T-helper 1 cell treated with Interleukin-12 subunit alpha and Interleukin-12 subunit beta and Interleukin-4 antibody, amounts not matched to agents 30 μg/mL and 1 μg/mL, for 36 hours (primary cell): ENCODE measurements around the gene EHBP1.

Experiments used
- H3K27ac Mint-ChIP-seq: one replicate; pipeline ENCODE4 v1.8.0; 2021; ENCODE audit warnings: mild to moderate bottlenecking, mixed read lengths
- H3K27me3 Mint-ChIP-seq: one replicate; pipeline ENCODE4 v1.8.0; 2021; ENCODE audit warnings: low read depth, mixed read lengths
- H3K36me3 Mint-ChIP-seq: one replicate; pipeline ENCODE4 v1.8.0; 2021; ENCODE audit warnings: low read depth, mixed read lengths
- H3K4me1 Mint-ChIP-seq: one replicate; pipeline ENCODE4 v1.8.0; 2021; ENCODE audit warnings: low read depth, mixed read lengths
- H3K4me3 Mint-ChIP-seq: one replicate; pipeline ENCODE4 v1.8.0; 2021; ENCODE audit warnings: mild to moderate bottlenecking, moderate library complexity, mixed read lengths
- H3K9me3 Mint-ChIP-seq: one replicate; pipeline ENCODE4 v1.8.0; 2021; ENCODE audit warnings: mixed read lengths

EHBP1 gene

GRCh38 chr2:62795341-62795740 lies 89.8 kb downstream of the EHBP1 start:
- Mint-ChIP-seq H3K36me3 (no peaks in the 10 kb centered on the region), H3K27ac (no peak overlapping the region), H3K9me3 (no peaks in the 10 kb centered on the region), H3K27me3 (no peaks in the 10 kb centered on the region), H3K4me3 (no peak overlapping the region), H3K4me1 (peaks cover 7% of the 10 kb centered on the region)

- H3K4me1 Mint-ChIP-seq: peaks cover 21% of the 10 kb centered on the region
- H3K27ac Mint-ChIP-seq: no peak overlapping the region
- no peaks in the 10 kb centered on the region for H3K9me3 Mint-ChIP-seq
- no peaks in the 10 kb centered on the region for H3K27me3 Mint-ChIP-seq
- no peak overlapping the region for H3K4me3 Mint-ChIP-seq
- H3K36me3 Mint-ChIP-seq: no peaks in the 10 kb centered on the region
Observed at GRCh38 chr2:62797107-62797506, 91.6 kb downstream of the EHBP1 start.

GRCh38 chr2:62800618-62801017 lies 95.1 kb downstream of the EHBP1 start:
- H3K27me3 Mint-ChIP-seq: no peaks in the 10 kb centered on the region
- peaks cover 2% of the 10 kb centered on the region for H3K36me3 Mint-ChIP-seq
- H3K27ac Mint-ChIP-seq: no peak overlapping the region
- no peak overlapping the region for H3K4me3 Mint-ChIP-seq
- H3K9me3 Mint-ChIP-seq: no peaks in the 10 kb centered on the region
- peaks cover 24% of the 10 kb centered on the region for H3K4me1 Mint-ChIP-seq

GRCh38 chr2:62801110-62801509 lies 95.6 kb downstream of the EHBP1 start:
- H3K36me3 Mint-ChIP-seq: peaks cover 2% of the 10 kb centered on the region
- peaks cover 24% of the 10 kb centered on the region for H3K4me1 Mint-ChIP-seq
- no peaks in the 10 kb centered on the region for H3K27me3 Mint-ChIP-seq
- peak overlapping the region; percentile 36 for H3K27ac Mint-ChIP-seq
- peaks cover 1% of the 10 kb centered on the region for H3K9me3 Mint-ChIP-seq
- H3K4me3 Mint-ChIP-seq: no peak overlapping the region

- Mint-ChIP-seq H3K4me1 (peaks cover 24% of the 10 kb centered on the region), H3K27me3 (no peaks in the 10 kb centered on the region), H3K9me3 (peaks cover 4% of the 10 kb centered on the region), H3K36me3 (peaks cover 2% of the 10 kb centered on the region), H3K4me3 (peak overlapping the region; percentile 58), H3K27ac (peak overlapping the region; percentile 64)
Observed at GRCh38 chr2:62801814-62802523, 96.5 kb downstream of the EHBP1 start.

- Mint-ChIP-seq H3K36me3 (peaks cover 12% of the 10 kb centered on the region), H3K4me3 (no peak overlapping the region), H3K9me3 (peaks cover 10% of the 10 kb centered on the region), H3K27me3 (no peaks in the 10 kb centered on the region), H3K27ac (no peak overlapping the region), H3K4me1 (peaks cover 32% of the 10 kb centered on the region)
Observed at GRCh38 chr2:62803961-62804360, 98.4 kb downstream of the EHBP1 start.

GRCh38 chr2:62806231-62806630 lies 100.7 kb downstream of the EHBP1 start:
- Mint-ChIP-seq H3K4me1 (peaks cover 17% of the 10 kb centered on the region), H3K27ac (no peak overlapping the region), H3K36me3 (peaks cover 12% of the 10 kb centered on the region), H3K9me3 (peaks cover 10% of the 10 kb centered on the region), H3K4me3 (no peak overlapping the region), H3K27me3 (no peaks in the 10 kb centered on the region)

- Mint-ChIP-seq H3K4me1 (peaks cover 9% of the 10 kb centered on the region), H3K9me3 (peaks cover 10% of the 10 kb centered on the region), H3K4me3 (no peak overlapping the region), H3K36me3 (peaks cover 14% of the 10 kb centered on the region), H3K27ac (no peak overlapping the region), H3K27me3 (no peaks in the 10 kb centered on the region)
Observed at GRCh38 chr2:62808554-62808953, 103.0 kb downstream of the EHBP1 start.

- Mint-ChIP-seq H3K4me3 (no peak overlapping the region), H3K4me1 (peaks cover 9% of the 10 kb centered on the region), H3K27ac (no peak overlapping the region), H3K9me3 (peaks cover 9% of the 10 kb centered on the region), H3K36me3 (peaks cover 11% of the 10 kb centered on the region), H3K27me3 (no peaks in the 10 kb centered on the region)
Observed at GRCh38 chr2:62811086-62811485, 105.6 kb downstream of the EHBP1 start.

- H3K27me3 Mint-ChIP-seq: no peaks in the 10 kb centered on the region
- peaks cover 6% of the 10 kb centered on the region for H3K9me3 Mint-ChIP-seq
- H3K4me3 Mint-ChIP-seq: no peak overlapping the region
- no peak overlapping the region for H3K27ac Mint-ChIP-seq
- H3K4me1 Mint-ChIP-seq: peaks cover 9% of the 10 kb centered on the region
- peaks cover 11% of the 10 kb centered on the region for H3K36me3 Mint-ChIP-seq
Observed at GRCh38 chr2:62811972-62812371, 106.5 kb downstream of the EHBP1 start.

- Mint-ChIP-seq H3K27me3 (no peaks in the 10 kb centered on the region), H3K9me3 (peaks cover 3% of the 10 kb centered on the region), H3K4me3 (no peak overlapping the region), H3K36me3 (peaks cover 7% of the 10 kb centered on the region), H3K27ac (no peak overlapping the region), H3K4me1 (peaks cover 8% of the 10 kb centered on the region)
Observed at GRCh38 chr2:62812921-62813825, 107.7 kb downstream of the EHBP1 start.

GRCh38 chr2:62814123-62814522 lies 108.6 kb downstream of the EHBP1 start:
- H3K27ac Mint-ChIP-seq: no peak overlapping the region
- H3K4me1 Mint-ChIP-seq: peaks cover 2% of the 10 kb centered on the region
- H3K27me3 Mint-ChIP-seq: no peaks in the 10 kb centered on the region
- H3K4me3 Mint-ChIP-seq: no peak overlapping the region
- H3K36me3 Mint-ChIP-seq: peaks cover 2% of the 10 kb centered on the region
- H3K9me3 Mint-ChIP-seq: no peaks in the 10 kb centered on the region

- Mint-ChIP-seq H3K4me1 (no peaks in the 10 kb centered on the region), H3K4me3 (no peak overlapping the region), H3K9me3 (no peaks in the 10 kb centered on the region), H3K27ac (no peak overlapping the region), H3K36me3 (peaks cover 2% of the 10 kb centered on the region), H3K27me3 (no peaks in the 10 kb centered on the region)
Observed at GRCh38 chr2:62817348-62817747, 111.8 kb downstream of the EHBP1 start.

- Mint-ChIP-seq H3K4me1 (no peaks in the 10 kb centered on the region), H3K27me3 (no peaks in the 10 kb centered on the region), H3K36me3 (no peaks in the 10 kb centered on the region), H3K4me3 (no peak overlapping the region), H3K27ac (no peak overlapping the region), H3K9me3 (no peaks in the 10 kb centered on the region)
Observed at GRCh38 chr2:62817995-62818713, 112.6 kb downstream of the EHBP1 start.
